ENCODE data around the gene RASL11B. TPM values are rescaled to one million over a fixed set of nuclear protein-coding genes. Genes with fewer than 3 reads are reported as not detected.

The RASL11B gene
- total RNA-seq, 1 donor from 2014 or later = 4.4 TPM

DNA sequence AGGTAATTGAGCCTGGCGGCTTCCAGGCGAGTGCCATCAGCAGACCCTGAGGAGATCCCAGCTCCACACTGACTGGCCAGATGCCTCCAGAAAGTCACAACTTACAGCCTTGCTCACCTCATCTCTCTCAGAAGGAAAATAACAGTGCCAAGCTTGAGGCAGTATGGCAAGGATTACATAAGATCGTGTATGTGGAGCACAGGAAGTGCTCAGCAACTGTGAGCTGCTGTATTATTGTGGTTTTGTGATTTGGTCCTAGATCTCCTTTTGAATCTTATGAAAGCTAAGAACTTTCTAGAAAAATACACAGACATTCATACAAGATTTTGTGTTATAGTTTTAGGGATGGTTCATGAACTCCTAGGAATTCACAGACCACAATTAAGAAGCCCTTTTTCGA is 14.0 kb downstream of the RASL11B start:
- no peak overlapping the region for H2AFZ ChIP-seq (ENCODE audit: low read depth, low read length)
- no peaks in the 10 kb centered on the region for H3K36me3 ChIP-seq (ENCODE audit: insufficient read depth, low read length)
- peaks cover 2% of the 10 kb centered on the region for H3K9me3 Mint-ChIP-seq (ENCODE audit: unreplicated experiment)
- FAIRE-seq (no peak), DNase-seq (ENCODE audit: low read depth) (no peak)
- no peaks in the 10 kb centered on the region for H3K27me3 ChIP-seq (ENCODE audit: insufficient read depth, low read length)
- H3K4me2 ChIP-seq (ENCODE audit: low read length) = no peak overlapping the region
- peaks cover 10% of the 10 kb centered on the region for H3K27me3 Mint-ChIP-seq (ENCODE audit: low read depth, unreplicated experiment)
- no peak overlapping the region for H3K4me3 ChIP-seq (ENCODE audit: insufficient read depth, low read depth, low read length)
- H3K36me3 Mint-ChIP-seq (ENCODE audit: low read depth, unreplicated experiment) = peaks cover 3% of the 10 kb centered on the region
- no peaks in the 10 kb centered on the region for H3K79me2 ChIP-seq (ENCODE audit: insufficient read depth, low read length)
- H4K20me1 ChIP-seq (ENCODE audit: insufficient read depth, low read length) = no peaks in the 10 kb centered on the region
- H3K4me1 ChIP-seq (ENCODE audit: insufficient read depth, low read length) = no peaks in the 10 kb centered on the region
- TF ChIP-seq, protein P1, sequence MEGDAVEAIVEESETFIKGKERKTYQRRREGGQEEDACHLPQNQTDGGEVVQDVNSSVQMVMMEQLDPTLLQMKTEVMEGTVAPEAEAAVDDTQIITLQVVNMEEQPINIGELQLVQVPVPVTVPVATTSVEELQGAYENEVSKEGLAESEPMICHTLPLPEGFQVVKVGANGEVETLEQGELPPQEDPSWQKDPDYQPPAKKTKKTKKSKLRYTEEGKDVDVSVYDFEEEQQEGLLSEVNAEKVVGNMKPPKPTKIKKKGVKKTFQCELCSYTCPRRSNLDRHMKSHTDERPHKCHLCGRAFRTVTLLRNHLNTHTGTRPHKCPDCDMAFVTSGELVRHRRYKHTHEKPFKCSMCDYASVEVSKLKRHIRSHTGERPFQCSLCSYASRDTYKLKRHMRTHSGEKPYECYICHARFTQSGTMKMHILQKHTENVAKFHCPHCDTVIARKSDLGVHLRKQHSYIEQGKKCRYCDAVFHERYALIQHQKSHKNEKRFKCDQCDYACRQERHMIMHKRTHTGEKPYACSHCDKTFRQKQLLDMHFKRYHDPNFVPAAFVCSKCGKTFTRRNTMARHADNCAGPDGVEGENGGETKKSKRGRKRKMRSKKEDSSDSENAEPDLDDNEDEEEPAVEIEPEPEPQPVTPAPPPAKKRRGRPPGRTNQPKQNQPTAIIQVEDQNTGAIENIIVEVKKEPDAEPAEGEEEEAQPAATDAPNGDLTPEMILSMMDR (IDR thresholded peaks at IDR 0.05; ENCODE audit: insufficient read depth, low read depth, low read length) = no peak
- TF ChIP-seq EZH2 (IDR thresholded peaks at IDR 0.05; ENCODE audit: insufficient read depth, low read length) = no peak
- peaks cover 7% of the 10 kb centered on the region for H3K4me1 Mint-ChIP-seq (ENCODE audit: low read depth, unreplicated experiment)
- no peaks in the 10 kb centered on the region for H3K9me3 ChIP-seq (ENCODE audit: insufficient read depth, low read depth, low read length)
- no peak overlapping the region for H3K27ac Mint-ChIP-seq (ENCODE audit: unreplicated experiment)
- no peak overlapping the region for H3K27ac ChIP-seq (ENCODE audit: low read depth, low read length)
- H3K9ac ChIP-seq (ENCODE audit: low read length) = no peak overlapping the region
- H3K4me3 Mint-ChIP-seq (ENCODE audit: unreplicated experiment) = no peak overlapping the region

GRCh38 chr4:52877036-52877435 is 14.9 kb downstream of the RASL11B start:
- Histone ChIP-seq H3K4me3 (ENCODE audit: insufficient read depth, low read depth, low read length) (no peak overlapping the region), H3K4me2 (ENCODE audit: low read length) (no peak overlapping the region), H3K36me3 (ENCODE audit: insufficient read depth, low read length) (no peaks in the 10 kb centered on the region), H3K27ac (ENCODE audit: low read depth, low read length) (no peak overlapping the region), H3K79me2 (ENCODE audit: insufficient read depth, low read length) (no peaks in the 10 kb centered on the region), H3K9me3 (ENCODE audit: insufficient read depth, low read depth, low read length) (no peaks in the 10 kb centered on the region), H3K9ac (ENCODE audit: low read length) (no peak overlapping the region), H3K4me1 (ENCODE audit: insufficient read depth, low read length) (no peaks in the 10 kb centered on the region), H2AFZ (ENCODE audit: low read depth, low read length) (no peak overlapping the region), H4K20me1 (ENCODE audit: insufficient read depth, low read length) (no peaks in the 10 kb centered on the region), H3K27me3 (ENCODE audit: insufficient read depth, low read length) (no peaks in the 10 kb centered on the region)
- no peak for DNase-seq (ENCODE audit: low read depth)
- H3K27ac Mint-ChIP-seq (ENCODE audit: unreplicated experiment) = no peak overlapping the region
- peaks cover 3% of the 10 kb centered on the region for H3K36me3 Mint-ChIP-seq (ENCODE audit: low read depth, unreplicated experiment)
- H3K9me3 Mint-ChIP-seq (ENCODE audit: unreplicated experiment) = peaks cover 4% of the 10 kb centered on the region
- peaks cover 10% of the 10 kb centered on the region for H3K27me3 Mint-ChIP-seq (ENCODE audit: low read depth, unreplicated experiment)
- H3K4me1 Mint-ChIP-seq (ENCODE audit: low read depth, unreplicated experiment) = peaks cover 7% of the 10 kb centered on the region
- H3K4me3 Mint-ChIP-seq (ENCODE audit: unreplicated experiment) = no peak overlapping the region
- no peak for FAIRE-seq
- TF ChIP-seq EZH2 (IDR thresholded peaks at IDR 0.05; ENCODE audit: insufficient read depth, low read length) = no peak
- TF ChIP-seq, protein P1 (IDR thresholded peaks at IDR 0.05; ENCODE audit: insufficient read depth, low read depth, low read length) = no peak

GRCh38 chr4:52877694-52878093 is 15.6 kb downstream of the RASL11B start:
- H3K4me3 ChIP-seq (ENCODE audit: insufficient read depth, low read depth, low read length) = no peak overlapping the region
- no peak overlapping the region for H3K4me2 ChIP-seq (ENCODE audit: low read length)
- Mint-ChIP-seq H3K27me3 (ENCODE audit: low read depth, unreplicated experiment) (peaks cover 10% of the 10 kb centered on the region), H3K27ac (ENCODE audit: unreplicated experiment) (no peak overlapping the region), H3K36me3 (ENCODE audit: low read depth, unreplicated experiment) (peaks cover 6% of the 10 kb centered on the region), H3K4me3 (ENCODE audit: unreplicated experiment) (no peak overlapping the region), H3K4me1 (ENCODE audit: low read depth, unreplicated experiment) (peaks cover 7% of the 10 kb centered on the region), H3K9me3 (ENCODE audit: unreplicated experiment) (peaks cover 8% of the 10 kb centered on the region)
- no peak overlapping the region for H3K9ac ChIP-seq (ENCODE audit: low read length)
- no peak overlapping the region for H3K27ac ChIP-seq (ENCODE audit: low read depth, low read length)
- no peaks in the 10 kb centered on the region for H3K36me3 ChIP-seq (ENCODE audit: insufficient read depth, low read length)
- H3K27me3 ChIP-seq (ENCODE audit: insufficient read depth, low read length) = no peaks in the 10 kb centered on the region
- H2AFZ ChIP-seq (ENCODE audit: low read depth, low read length) = no peak overlapping the region
- no peak for TF ChIP-seq EZH2 (IDR thresholded peaks at IDR 0.05; ENCODE audit: insufficient read depth, low read length)
- TF ChIP-seq, protein P1 (IDR thresholded peaks at IDR 0.05; ENCODE audit: insufficient read depth, low read depth, low read length) = no peak
- no peaks in the 10 kb centered on the region for H4K20me1 ChIP-seq (ENCODE audit: insufficient read depth, low read length)
- no peaks in the 10 kb centered on the region for H3K4me1 ChIP-seq (ENCODE audit: insufficient read depth, low read length)
- no peak for DNase-seq (ENCODE audit: low read depth)
- H3K9me3 ChIP-seq (ENCODE audit: insufficient read depth, low read depth, low read length) = no peaks in the 10 kb centered on the region
- no peaks in the 10 kb centered on the region for H3K79me2 ChIP-seq (ENCODE audit: insufficient read depth, low read length)
- FAIRE-seq = no peak

Data from astrocyte (in vitro differentiated cells and primary cell).